ENCODE measurements around the gene PTDSS2.
A peak's percentile ranks its signal among the peaks of the same experiment; 100 is the strongest.
"Not testable (repeated sequence)": the region's sequence is repeated elsewhere in the genome, so short reads cannot be mapped to it uniquely, and the experiment has no call there.

PTDSS2 gene

GRCh38 chr11:449889-450808, at the start of gene PTDSS2:
PTDSS2 (plus strand) TSS chr11:450279; CDS start chr11:450456, 177 bp downstream.
- Histone ChIP-seq H3K79me2 (ENCODE audit: insufficient read depth, low read length) (no peaks in the 10 kb centered on the region), H3K9me2 (ENCODE audit: low read depth, low read length) (no peaks in the 10 kb centered on the region), H3K27ac (ENCODE audit: low read depth, low read length, poor library complexity, severe bottlenecking) (peak within 1 kb of the TSS; percentile 78), H3F3A (ENCODE audit: insufficient read depth, low read length) (no peaks in the 10 kb centered on the region), H3K27me3 (ENCODE audit: insufficient read depth, low read length) (no peaks in the 10 kb centered on the region), H3K36me3 (ENCODE audit: insufficient read depth, low read length) (peaks cover 8% of the 10 kb centered on the region), H2AFZ (ENCODE audit: low read length) (no peak within 1 kb of the TSS), H3K9me3 (ENCODE audit: low read length) (no peaks in the 10 kb centered on the region), H3K4me1 (ENCODE audit: insufficient read depth, low read length, severe bottlenecking) (peaks cover 24% of the 10 kb centered on the region), H3K4me2 (ENCODE audit: low read length) (peak within 1 kb of the TSS; percentile 77), H4K20me1 (ENCODE audit: insufficient read depth, low read length) (no peaks in the 10 kb centered on the region), H3K4me3 (ENCODE audit: low read depth, low read length, poor library complexity, severe bottlenecking) (peak within 1 kb of the TSS; percentile 74), H3K9ac (ENCODE audit: low read length) (peak within 1 kb of the TSS; percentile 69)
- no peak for TF ChIP-seq EZH2 (IDR thresholded peaks at IDR 0.05; ENCODE audit: borderline replicate concordance, low read length)
- TF ChIP-seq, protein P1, sequence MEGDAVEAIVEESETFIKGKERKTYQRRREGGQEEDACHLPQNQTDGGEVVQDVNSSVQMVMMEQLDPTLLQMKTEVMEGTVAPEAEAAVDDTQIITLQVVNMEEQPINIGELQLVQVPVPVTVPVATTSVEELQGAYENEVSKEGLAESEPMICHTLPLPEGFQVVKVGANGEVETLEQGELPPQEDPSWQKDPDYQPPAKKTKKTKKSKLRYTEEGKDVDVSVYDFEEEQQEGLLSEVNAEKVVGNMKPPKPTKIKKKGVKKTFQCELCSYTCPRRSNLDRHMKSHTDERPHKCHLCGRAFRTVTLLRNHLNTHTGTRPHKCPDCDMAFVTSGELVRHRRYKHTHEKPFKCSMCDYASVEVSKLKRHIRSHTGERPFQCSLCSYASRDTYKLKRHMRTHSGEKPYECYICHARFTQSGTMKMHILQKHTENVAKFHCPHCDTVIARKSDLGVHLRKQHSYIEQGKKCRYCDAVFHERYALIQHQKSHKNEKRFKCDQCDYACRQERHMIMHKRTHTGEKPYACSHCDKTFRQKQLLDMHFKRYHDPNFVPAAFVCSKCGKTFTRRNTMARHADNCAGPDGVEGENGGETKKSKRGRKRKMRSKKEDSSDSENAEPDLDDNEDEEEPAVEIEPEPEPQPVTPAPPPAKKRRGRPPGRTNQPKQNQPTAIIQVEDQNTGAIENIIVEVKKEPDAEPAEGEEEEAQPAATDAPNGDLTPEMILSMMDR (IDR thresholded peaks at IDR 0.05; ENCODE audit: low read length): no peak

DNA sequence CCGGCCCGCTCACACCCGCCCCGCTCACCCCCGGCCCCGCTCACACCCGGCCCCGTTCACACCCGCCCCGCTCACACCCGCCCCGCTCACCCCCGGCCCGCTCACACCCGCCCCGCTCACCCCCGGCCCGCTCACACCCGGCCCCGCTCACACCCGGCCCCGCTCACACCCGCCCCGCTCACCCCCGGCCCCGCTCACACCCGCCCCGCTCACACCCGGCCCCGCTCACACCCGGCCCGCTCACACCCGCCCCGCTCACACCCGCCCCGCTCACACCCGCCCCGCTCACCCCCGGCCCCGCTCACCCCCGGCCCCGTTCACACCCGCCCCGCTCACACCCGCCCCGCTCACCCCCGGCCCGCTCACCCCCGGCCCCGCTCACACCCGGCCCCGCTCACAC, 48.9 kb upstream of the PTDSS2 start:
- not testable (repeated sequence) for H3K4me3 ChIP-seq (ENCODE audit: low read depth, low read length, poor library complexity, severe bottlenecking); H3F3A ChIP-seq (ENCODE audit: insufficient read depth, low read length); H3K79me2 ChIP-seq (ENCODE audit: insufficient read depth, low read length); H3K4me1 ChIP-seq (ENCODE audit: insufficient read depth, low read length, severe bottlenecking); H3K36me3 ChIP-seq (ENCODE audit: insufficient read depth, low read length); H3K9me3 ChIP-seq (ENCODE audit: low read length); H4K20me1 ChIP-seq (ENCODE audit: insufficient read depth, low read length); H3K4me2 ChIP-seq (ENCODE audit: low read length); H2AFZ ChIP-seq (ENCODE audit: low read length); H3K27me3 ChIP-seq (ENCODE audit: insufficient read depth, low read length); H3K9me2 ChIP-seq (ENCODE audit: low read depth, low read length); H3K27ac ChIP-seq (ENCODE audit: low read depth, low read length, poor library complexity, severe bottlenecking); H3K9ac ChIP-seq (ENCODE audit: low read length)

- no peak overlapping the region for H3K9ac ChIP-seq (ENCODE audit: low read length)
- peaks cover 5% of the 10 kb centered on the region; the same call in 1 of the 2 replicates for H3K9me3 ChIP-seq (ENCODE audit: low read length)
- TF ChIP-seq, protein P1 (IDR thresholded peaks at IDR 0.05; ENCODE audit: low read length): no peak
- no peak for TF ChIP-seq EZH2 (IDR thresholded peaks at IDR 0.05; ENCODE audit: borderline replicate concordance, low read length)
- no peaks in the 10 kb centered on the region for H3K36me3 ChIP-seq (ENCODE audit: insufficient read depth, low read length)
- H3K9me2 ChIP-seq (ENCODE audit: low read depth, low read length): no peaks in the 10 kb centered on the region
- no peak overlapping the region for H2AFZ ChIP-seq (ENCODE audit: low read length)
- no peaks in the 10 kb centered on the region for H4K20me1 ChIP-seq (ENCODE audit: insufficient read depth, low read length)
- H3K4me2 ChIP-seq (ENCODE audit: low read length): no peak overlapping the region
- no peaks in the 10 kb centered on the region for H3F3A ChIP-seq (ENCODE audit: insufficient read depth, low read length)
- H3K4me1 ChIP-seq (ENCODE audit: insufficient read depth, low read length, severe bottlenecking): peaks cover 11% of the 10 kb centered on the region
- no peak overlapping the region for H3K27ac ChIP-seq (ENCODE audit: low read depth, low read length, poor library complexity, severe bottlenecking)
- H3K4me3 ChIP-seq (ENCODE audit: low read depth, low read length, poor library complexity, severe bottlenecking): no peak overlapping the region
- no peaks in the 10 kb centered on the region for H3K27me3 ChIP-seq (ENCODE audit: insufficient read depth, low read length)
- H3K79me2 ChIP-seq (ENCODE audit: insufficient read depth, low read length): no peaks in the 10 kb centered on the region
Measured at GRCh38 chr11:403021-403760, 46.9 kb upstream of the PTDSS2 start.
